ENCODE data around the gene ATP10A. TPM values are rescaled to one million over a fixed set of nuclear protein-coding genes. Genes with fewer than 3 reads are reported as not detected.

The ATP10A gene
- total RNA-seq, 1 donor from 2014 or later, result 0.26 TPM

GRCh38 chr15:25792128-25792527 is 71.0 kb downstream of the ATP10A start:
- no peak for DNase-seq (ENCODE audit: low read depth)
- no peak overlapping the region for H3K4me3 ChIP-seq (ENCODE audit: low read depth, low read length)
- no peaks in the 10 kb centered on the region for H3K36me3 ChIP-seq (ENCODE audit: control insufficient read depth, insufficient read depth, low read length)
- peak; percentile 47 for FAIRE-seq
- no peaks in the 10 kb centered on the region for H3K27me3 ChIP-seq (ENCODE audit: control insufficient read depth, insufficient read depth, low read length)
- no peak for TF ChIP-seq CTCF (IDR thresholded peaks at IDR 0.05; ENCODE audit: insufficient read depth, low read length, severe bottlenecking)

- FAIRE-seq (no peak), DNase-seq (ENCODE audit: low read depth) (no peak)
- no peaks in the 10 kb centered on the region for H3K36me3 ChIP-seq (ENCODE audit: control insufficient read depth, insufficient read depth, low read length)
- no peak overlapping the region for H3K4me3 ChIP-seq (ENCODE audit: low read depth, low read length)
- no peak for TF ChIP-seq CTCF (IDR thresholded peaks at IDR 0.05; ENCODE audit: insufficient read depth, low read length, severe bottlenecking)
- H3K27me3 ChIP-seq (ENCODE audit: control insufficient read depth, insufficient read depth, low read length), result no peaks in the 10 kb centered on the region
Measured at GRCh38 chr15:25790000-25790660, 73.0 kb downstream of the ATP10A start.

- Histone ChIP-seq H3K27me3 (ENCODE audit: control insufficient read depth, insufficient read depth, low read length) (no peaks in the 10 kb centered on the region), H3K4me3 (ENCODE audit: low read depth, low read length) (no peak overlapping the region), H3K36me3 (ENCODE audit: control insufficient read depth, insufficient read depth, low read length) (no peaks in the 10 kb centered on the region)
- DNase-seq (ENCODE audit: low read depth) (no peak), FAIRE-seq (no peak)
- no peak for TF ChIP-seq CTCF (IDR thresholded peaks at IDR 0.05; ENCODE audit: insufficient read depth, low read length, severe bottlenecking)
Measured at GRCh38 chr15:25789616-25789999, 73.5 kb downstream of the ATP10A start.

- H3K4me3 ChIP-seq (ENCODE audit: low read depth, low read length), result no peak overlapping the region
- DNase-seq (ENCODE audit: low read depth) (no peak), FAIRE-seq (no peak)
Measured at GRCh38 chr15:25789211-25789610, 73.9 kb downstream of the ATP10A start.

GRCh38 chr15:25787855-25788520 is 75.1 kb downstream of the ATP10A start:
- H3K36me3 ChIP-seq (ENCODE audit: control insufficient read depth, insufficient read depth, low read length), result no peaks in the 10 kb centered on the region
- no peaks in the 10 kb centered on the region for H3K27me3 ChIP-seq (ENCODE audit: control insufficient read depth, insufficient read depth, low read length)
- no peak for TF ChIP-seq CTCF (IDR thresholded peaks at IDR 0.05; ENCODE audit: insufficient read depth, low read length, severe bottlenecking)
- DNase-seq (ENCODE audit: low read depth) (peak; percentile 7), FAIRE-seq (no peak)
- no peak overlapping the region for H3K4me3 ChIP-seq (ENCODE audit: low read depth, low read length)

More at GRCh38 chr15:25789211-25789610, 73.9 kb downstream of the ATP10A start:
- Histone ChIP-seq H3K27me3 (ENCODE audit: control insufficient read depth, insufficient read depth, low read length) (no peaks in the 10 kb centered on the region), H3K36me3 (ENCODE audit: control insufficient read depth, insufficient read depth, low read length) (no peaks in the 10 kb centered on the region)
- TF ChIP-seq CTCF (IDR thresholded peaks at IDR 0.05; ENCODE audit: insufficient read depth, low read length, severe bottlenecking), result no peak

Data from bronchial epithelial cell (primary cell).